K562 (cell line): ENCODE measurements around the gene PIK3CD. TPM values are rescaled to one million over a fixed set of nuclear protein-coding genes. Genes with fewer than 3 reads are reported as not detected.

Experiments
- DIDO1 ChIP-seq: fragments of 450-650 bp; IDR thresholded peaks from 2 replicates; pipeline ENCODE4 v1.6.1; 2016; ENCODE audit warnings: low read depth, missing biosample characterization, missing genetic modification characterization
- EHMT2 ChIP-seq: fragments of 450-650 bp; IDR thresholded peaks from 2 replicates; pipeline ENCODE4 v1.6.1; 2018; ENCODE audit warnings: antibody characterized with exemption
- GATAD2A ChIP-seq: fragments of 450-650 bp; IDR thresholded peaks from 2 replicates; pipeline ENCODE4 v1.6.1; 2017
- HNRNPLL ChIP-seq: fragments of 200-400 bp; formaldehyde crosslinking; IDR thresholded peaks from 2 replicates; pipeline ENCODE4 v1.6.1; 2017; ENCODE audit warnings: low read length, low read depth, mild to moderate bottlenecking; ENCODE audit not compliant: poor library complexity, severe bottlenecking
- JUND ChIP-seq, 2 experiments: IDR thresholded peaks; 2 replicates in 1 of 2; 3 replicates in 1 of 2; pipeline ENCODE4 v1.6.1; 2011; ENCODE audit warnings: borderline replicate concordance in 2 of 2, low read depth in 2 of 2, low read length in 2 of 2, improper control_type of control experiment in 1 of 2, missing biosample characterization in 1 of 2, missing genetic modification characterization in 1 of 2, missing genetic modification reagents in 1 of 2
- KAT8 ChIP-seq: fragments of 450-650 bp; IDR thresholded peaks from 2 replicates; pipeline ENCODE4 v1.6.1; 2016; ENCODE audit warnings: low read depth, mild to moderate bottlenecking
- MEF2A ChIP-seq: IDR thresholded peaks from 2 replicates; pipeline ENCODE4 v1.6.1; 2011; ENCODE audit warnings: low read depth, mild to moderate bottlenecking, low read length, moderate library complexity; ENCODE audit not compliant: control insufficient read depth
- MYC ChIP-seq, 2 experiments: fragments of 250-450 bp in 1 of 2; sonication (Bioruptor Pico) in 1 of 2; IDR thresholded peaks; 2 replicates each; pipeline versions ENCODE4 v1.5.1 to v1.6.1; 2012 to 2021; ENCODE audit warnings: low read depth in 2 of 2, borderline replicate concordance in 1 of 2, improper control_type of control experiment in 1 of 2, low read length in 1 of 2, mild to moderate bottlenecking in 1 of 2, moderate library complexity in 1 of 2
- NBN ChIP-seq: fragments of 450-650 bp; IDR thresholded peaks from 2 replicates; pipeline ENCODE4 v1.6.1; 2016; ENCODE audit warnings: low read depth, mild to moderate bottlenecking
- NFXL1 ChIP-seq: fragments of 450-650 bp; formaldehyde crosslinking; IDR thresholded peaks from 2 replicates; pipeline ENCODE4 v1.4.0; 2021; ENCODE audit warnings: mild to moderate bottlenecking
- PTRF ChIP-seq: fragments of 450-650 bp; IDR thresholded peaks from 2 replicates; pipeline ENCODE4 v1.6.1; 2016; ENCODE audit warnings: mild to moderate bottlenecking, missing genetic modification characterization, missing compliant biosample characterization
- TRIM28 ChIP-seq: fragments of 450-650 bp; IDR thresholded peaks from 2 replicates; pipeline ENCODE4 v1.6.1; 2017
- XRCC5 ChIP-seq: fragments of 200-400 bp; formaldehyde crosslinking; IDR thresholded peaks from 2 replicates; pipeline ENCODE4 v1.6.1; 2017; ENCODE audit warnings: low read depth, mild to moderate bottlenecking, low read length
- ZBTB5 ChIP-seq: fragments of 450-650 bp; IDR thresholded peaks from 2 replicates; pipeline ENCODE4 v1.6.1; 2017; ENCODE audit warnings: antibody characterized with exemption
- ZNF239 ChIP-seq: fragments of 250-450 bp; sonication (Bioruptor Pico); IDR thresholded peaks from 2 replicates; pipeline ENCODE4 v1.4.0; 2020; ENCODE audit warnings: mild to moderate bottlenecking
- polyA plus RNA-seq, 8 experiments: library from polyadenylated mRNA; depleted of rRNA in 4 of 8; stranded (reverse) in 5 of 8; unstranded in 3 of 8; fragments of >200 nt; fragmentation: Nextera tagmentation in 2 of 8; fragmentation: Illumina TruSeq in 1 of 8; extraction: Ambion mirVana in 2 of 8; extraction: Trizol in 1 of 8; gene quantifications; 2 replicates each; pipeline versions ENCODE4 v1.2.1 to v1.2.3, GENCODE V29; 2011 to 2014; ENCODE audit warnings: inconsistent platforms in 1 of 8, missing spikeins in 1 of 8
- total RNA-seq, 7 experiments: library from RNA; depleted of rRNA in 6 of 7; stranded (reverse); fragments of >200 nt in 6 of 7; fragmentation: Illumina TruSeq in 2 of 7; extraction: Trizol in 2 of 7; gene quantifications; 2 replicates each; pipeline versions ENCODE4 v1.2.1 to v1.2.3, GENCODE V29; 2011 to 2021; ENCODE audit warnings: low replicate concordance in 1 of 7
- TF ChIP-seq, protein P1 (sequence below): sonication (generic); formaldehyde crosslinking; IDR thresholded peaks from 2 replicates; pipeline ENCODE4 v1.8.0; 2023; ENCODE audit warnings: mild to moderate bottlenecking, missing genetic modification reagents
- TF ChIP-seq, protein P2 (sequence below): sonication (generic); formaldehyde crosslinking; IDR thresholded peaks from 2 replicates; pipeline ENCODE4 v1.8.0; 2022; ENCODE audit warnings: mild to moderate bottlenecking, low read depth, missing genetic modification reagents
- TF ChIP-seq, protein P3 (sequence below): fragments of 450-650 bp; formaldehyde crosslinking; IDR thresholded peaks from 2 replicates; pipeline ENCODE4 v1.4.0; 2020; ENCODE audit warnings: mild to moderate bottlenecking, moderate library complexity
- TF ChIP-seq, protein P4 (sequence below): sonication (generic); IDR thresholded peaks from 2 replicates; pipeline ENCODE4 v1.6.1; 2016

Gene PIK3CD
- total and polyA plus RNA-seq, 9 of the 15 experiments (the other 6 are each of a cell fraction or from before 2014, with no cell fraction given), result 1.8 to 20.8 (median 7.2) TPM

DNA sequence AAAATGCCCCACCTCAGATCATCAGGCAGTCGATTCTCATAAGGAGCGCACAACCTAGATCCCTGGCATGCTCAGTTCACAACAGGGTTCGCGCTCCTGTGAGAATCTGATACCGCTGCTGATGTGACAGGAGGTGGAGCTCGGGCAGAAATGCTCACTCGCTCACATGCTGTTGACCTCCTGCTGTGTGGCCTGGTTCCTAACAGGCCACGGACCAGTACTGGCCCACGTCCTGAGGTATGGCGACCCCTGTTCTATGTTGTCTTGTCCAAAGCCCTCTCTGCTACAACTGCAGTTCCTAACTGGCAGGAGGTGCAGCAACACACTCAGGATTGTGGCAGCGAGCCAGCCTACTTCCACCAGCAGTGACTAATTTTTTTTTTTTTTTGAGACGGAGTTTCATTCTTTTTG, 101.6 kb downstream of the PIK3CD start (continued):
- TF ChIP-seq ZNF239 (CRISPR knock-in tag) (no peak), DIDO1 (tag) (no peak), TRIM28 (no peak), MYC (IDR thresholded peaks at IDR 0.05; ENCODE audit: low read depth, low read length) (0 out of 2 replicates have a peak, but pooled peaks have one; percentile 19), MYC (CRISPR knock-in tag; IDR thresholded peaks at IDR 0.05; ENCODE audit: borderline replicate concordance, low read depth) (no peak), NFXL1 (CRISPR knock-in tag) (no peak), KAT8 (no peak), EHMT2 (no peak), GATAD2A (no peak), PTRF (tag) (no peak), JUND (IDR thresholded peaks at IDR 0.05; ENCODE audit: borderline replicate concordance, low read depth, low read length) (no peak), JUND (tag; IDR thresholded peaks at IDR 0.05; ENCODE audit: borderline replicate concordance, low read depth, low read length) (no peak), MEF2A (no peak), NBN (no peak), HNRNPLL (no peak), XRCC5 (no peak), ZBTB5 (peak; percentile 76; the same call in 1 of the 2 replicates)
- TF ChIP-seq, protein P1, sequence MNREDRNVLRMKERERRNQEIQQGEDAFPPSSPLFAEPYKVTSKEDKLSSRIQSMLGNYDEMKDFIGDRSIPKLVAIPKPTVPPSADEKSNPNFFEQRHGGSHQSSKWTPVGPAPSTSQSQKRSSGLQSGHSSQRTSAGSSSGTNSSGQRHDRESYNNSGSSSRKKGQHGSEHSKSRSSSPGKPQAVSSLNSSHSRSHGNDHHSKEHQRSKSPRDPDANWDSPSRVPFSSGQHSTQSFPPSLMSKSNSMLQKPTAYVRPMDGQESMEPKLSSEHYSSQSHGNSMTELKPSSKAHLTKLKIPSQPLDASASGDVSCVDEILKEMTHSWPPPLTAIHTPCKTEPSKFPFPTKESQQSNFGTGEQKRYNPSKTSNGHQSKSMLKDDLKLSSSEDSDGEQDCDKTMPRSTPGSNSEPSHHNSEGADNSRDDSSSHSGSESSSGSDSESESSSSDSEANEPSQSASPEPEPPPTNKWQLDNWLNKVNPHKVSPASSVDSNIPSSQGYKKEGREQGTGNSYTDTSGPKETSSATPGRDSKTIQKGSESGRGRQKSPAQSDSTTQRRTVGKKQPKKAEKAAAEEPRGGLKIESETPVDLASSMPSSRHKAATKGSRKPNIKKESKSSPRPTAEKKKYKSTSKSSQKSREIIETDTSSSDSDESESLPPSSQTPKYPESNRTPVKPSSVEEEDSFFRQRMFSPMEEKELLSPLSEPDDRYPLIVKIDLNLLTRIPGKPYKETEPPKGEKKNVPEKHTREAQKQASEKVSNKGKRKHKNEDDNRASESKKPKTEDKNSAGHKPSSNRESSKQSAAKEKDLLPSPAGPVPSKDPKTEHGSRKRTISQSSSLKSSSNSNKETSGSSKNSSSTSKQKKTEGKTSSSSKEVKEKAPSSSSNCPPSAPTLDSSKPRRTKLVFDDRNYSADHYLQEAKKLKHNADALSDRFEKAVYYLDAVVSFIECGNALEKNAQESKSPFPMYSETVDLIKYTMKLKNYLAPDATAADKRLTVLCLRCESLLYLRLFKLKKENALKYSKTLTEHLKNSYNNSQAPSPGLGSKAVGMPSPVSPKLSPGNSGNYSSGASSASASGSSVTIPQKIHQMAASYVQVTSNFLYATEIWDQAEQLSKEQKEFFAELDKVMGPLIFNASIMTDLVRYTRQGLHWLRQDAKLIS (CRISPR knock-in tag), result no peak
- TF ChIP-seq, protein P2, sequence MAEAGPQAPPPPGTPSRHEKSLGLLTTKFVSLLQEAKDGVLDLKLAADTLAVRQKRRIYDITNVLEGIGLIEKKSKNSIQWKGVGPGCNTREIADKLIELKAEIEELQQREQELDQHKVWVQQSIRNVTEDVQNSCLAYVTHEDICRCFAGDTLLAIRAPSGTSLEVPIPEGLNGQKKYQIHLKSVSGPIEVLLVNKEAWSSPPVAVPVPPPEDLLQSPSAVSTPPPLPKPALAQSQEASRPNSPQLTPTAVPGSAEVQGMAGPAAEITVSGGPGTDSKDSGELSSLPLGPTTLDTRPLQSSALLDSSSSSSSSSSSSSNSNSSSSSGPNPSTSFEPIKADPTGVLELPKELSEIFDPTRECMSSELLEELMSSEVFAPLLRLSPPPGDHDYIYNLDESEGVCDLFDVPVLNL (CRISPR knock-in tag), result no peak
- TF ChIP-seq, protein P3, sequence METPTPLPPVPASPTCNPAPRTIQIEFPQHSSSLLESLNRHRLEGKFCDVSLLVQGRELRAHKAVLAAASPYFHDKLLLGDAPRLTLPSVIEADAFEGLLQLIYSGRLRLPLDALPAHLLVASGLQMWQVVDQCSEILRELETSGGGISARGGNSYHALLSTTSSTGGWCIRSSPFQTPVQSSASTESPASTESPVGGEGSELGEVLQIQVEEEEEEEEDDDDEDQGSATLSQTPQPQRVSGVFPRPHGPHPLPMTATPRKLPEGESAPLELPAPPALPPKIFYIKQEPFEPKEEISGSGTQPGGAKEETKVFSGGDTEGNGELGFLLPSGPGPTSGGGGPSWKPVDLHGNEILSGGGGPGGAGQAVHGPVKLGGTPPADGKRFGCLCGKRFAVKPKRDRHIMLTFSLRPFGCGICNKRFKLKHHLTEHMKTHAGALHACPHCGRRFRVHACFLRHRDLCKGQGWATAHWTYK (CRISPR knock-in tag), result no peak
- TF ChIP-seq, protein P4, sequence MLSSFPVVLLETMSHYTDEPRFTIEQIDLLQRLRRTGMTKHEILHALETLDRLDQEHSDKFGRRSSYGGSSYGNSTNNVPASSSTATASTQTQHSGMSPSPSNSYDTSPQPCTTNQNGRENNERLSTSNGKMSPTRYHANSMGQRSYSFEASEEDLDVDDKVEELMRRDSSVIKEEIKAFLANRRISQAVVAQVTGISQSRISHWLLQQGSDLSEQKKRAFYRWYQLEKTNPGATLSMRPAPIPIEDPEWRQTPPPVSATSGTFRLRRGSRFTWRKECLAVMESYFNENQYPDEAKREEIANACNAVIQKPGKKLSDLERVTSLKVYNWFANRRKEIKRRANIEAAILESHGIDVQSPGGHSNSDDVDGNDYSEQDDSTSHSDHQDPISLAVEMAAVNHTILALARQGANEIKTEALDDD, result no peak
